Measurements from ENCODE around the gene PTPRD.

The PTPRD gene

GRCh38 chr9:10112070-10112469 is 500.7 kb downstream of the PTPRD start:
- CTCF ChIA-PET: interaction anchor here (0.9 to 1.4 kb wide), 2 partner anchors 8 to 51 kb away, joined by 3 read pairs; no protein-coding TSS in a partner anchor
- TF ChIP-seq, protein P1, sequence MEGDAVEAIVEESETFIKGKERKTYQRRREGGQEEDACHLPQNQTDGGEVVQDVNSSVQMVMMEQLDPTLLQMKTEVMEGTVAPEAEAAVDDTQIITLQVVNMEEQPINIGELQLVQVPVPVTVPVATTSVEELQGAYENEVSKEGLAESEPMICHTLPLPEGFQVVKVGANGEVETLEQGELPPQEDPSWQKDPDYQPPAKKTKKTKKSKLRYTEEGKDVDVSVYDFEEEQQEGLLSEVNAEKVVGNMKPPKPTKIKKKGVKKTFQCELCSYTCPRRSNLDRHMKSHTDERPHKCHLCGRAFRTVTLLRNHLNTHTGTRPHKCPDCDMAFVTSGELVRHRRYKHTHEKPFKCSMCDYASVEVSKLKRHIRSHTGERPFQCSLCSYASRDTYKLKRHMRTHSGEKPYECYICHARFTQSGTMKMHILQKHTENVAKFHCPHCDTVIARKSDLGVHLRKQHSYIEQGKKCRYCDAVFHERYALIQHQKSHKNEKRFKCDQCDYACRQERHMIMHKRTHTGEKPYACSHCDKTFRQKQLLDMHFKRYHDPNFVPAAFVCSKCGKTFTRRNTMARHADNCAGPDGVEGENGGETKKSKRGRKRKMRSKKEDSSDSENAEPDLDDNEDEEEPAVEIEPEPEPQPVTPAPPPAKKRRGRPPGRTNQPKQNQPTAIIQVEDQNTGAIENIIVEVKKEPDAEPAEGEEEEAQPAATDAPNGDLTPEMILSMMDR (IDR thresholded peaks at IDR 0.05; ENCODE audit: control extremely low read depth, extremely low read depth, low read depth, missing control alignments): no peak
- POLR2A ChIA-PET: no interaction called here
- no peak for DNase-seq (ENCODE audit: extremely low spot score)

DNA sequence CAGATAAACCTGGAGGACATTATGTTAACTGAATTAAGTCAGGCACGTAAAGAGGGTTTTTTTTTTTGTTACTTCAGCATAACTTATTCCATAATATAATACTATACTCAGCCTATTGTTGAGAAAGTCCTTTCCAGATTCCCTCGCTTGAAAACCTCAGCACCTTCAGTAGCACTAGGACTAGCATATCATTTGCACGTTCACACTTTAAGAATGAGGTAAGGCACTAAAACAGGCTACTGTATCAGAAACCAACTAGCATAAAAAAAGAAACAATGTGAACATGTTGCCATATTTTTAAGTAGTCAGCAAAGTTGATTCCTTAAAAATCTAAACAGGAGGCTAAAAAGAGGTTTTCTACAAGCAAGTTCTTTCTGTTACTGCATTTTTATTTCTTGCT is 504.0 kb downstream of the PTPRD start:
- DNase-seq (ENCODE audit: extremely low spot score): no peak

DNA sequence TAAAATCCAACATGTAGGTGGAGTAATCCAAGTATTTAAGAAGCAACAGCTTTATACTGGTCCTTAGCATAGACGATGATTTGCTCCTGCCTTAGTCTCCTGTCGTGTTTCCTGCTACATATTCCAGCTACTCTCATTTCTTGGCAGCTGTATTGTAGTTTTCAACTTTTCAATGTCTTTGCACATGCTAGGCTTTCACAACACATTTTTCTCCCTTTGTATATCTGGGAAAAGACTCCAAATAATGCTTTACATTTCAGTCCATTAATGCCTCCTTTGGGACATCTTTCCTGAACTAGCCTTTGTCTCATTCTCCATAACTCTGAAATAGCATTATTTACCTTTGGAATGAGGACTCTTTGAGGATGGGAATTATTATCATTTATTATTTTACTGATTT is 508.0 kb downstream of the PTPRD start:
- TF ChIP-seq, protein P1 (IDR thresholded peaks at IDR 0.05; ENCODE audit: control extremely low read depth, extremely low read depth, low read depth, missing control alignments): no peak

More for the DNA sequence above, 504.0 kb downstream of the PTPRD start:
- CTCF ChIA-PET: no interaction called here
- TF ChIP-seq, protein P1 (IDR thresholded peaks at IDR 0.05; ENCODE audit: control extremely low read depth, extremely low read depth, low read depth, missing control alignments): no peak
- POLR2A ChIA-PET: no interaction called here

DNA sequence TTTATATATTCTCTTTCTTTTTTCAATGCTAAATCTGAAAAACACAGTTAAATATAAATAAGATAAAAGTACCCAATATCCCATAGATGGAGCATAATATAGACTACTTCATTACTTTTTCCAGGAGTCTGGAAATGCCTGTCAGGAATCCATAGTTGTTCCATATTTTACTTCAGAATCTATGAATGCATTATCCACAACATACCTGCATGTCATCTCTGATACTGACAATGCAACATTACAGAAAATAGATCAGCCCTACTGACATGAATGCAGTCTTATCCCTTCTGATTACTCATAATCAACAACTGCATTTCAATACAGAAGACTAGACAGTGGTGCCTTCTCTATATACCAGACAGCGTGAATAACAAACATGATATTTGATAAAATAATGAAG is 517.6 kb downstream of the PTPRD start:
- no peak for DNase-seq (ENCODE audit: extremely low spot score)
- TF ChIP-seq, protein P1 (IDR thresholded peaks at IDR 0.05; ENCODE audit: control extremely low read depth, extremely low read depth, low read depth, missing control alignments): no peak
- ChIA-PET POLR2A (no interaction called here), CTCF (interaction anchor here (1.6 kb wide), 1 partner anchor 12 kb away, joined by 4 read pairs; no protein-coding TSS in a partner anchor)

More for the DNA sequence above, 508.0 kb downstream of the PTPRD start:
- CTCF ChIA-PET: no interaction called here
- no peak for DNase-seq (ENCODE audit: extremely low spot score)
- POLR2A ChIA-PET: no interaction called here

GRCh38 chr9:10094563-10094962 is 518.2 kb downstream of the PTPRD start:
- POLR2A ChIA-PET: no interaction called here
- CTCF ChIA-PET: interaction anchor here (1.6 kb wide), 1 partner anchor 11 kb away, joined by 4 read pairs; no protein-coding TSS in a partner anchor

GRCh38 chr9:10080012-10080411 is 532.8 kb downstream of the PTPRD start:
- no peak for DNase-seq (ENCODE audit: extremely low spot score)
- TF ChIP-seq, protein P1 (IDR thresholded peaks at IDR 0.05; ENCODE audit: control extremely low read depth, extremely low read depth, low read depth, missing control alignments): no peak
- ChIA-PET POLR2A (no interaction called here), CTCF (interaction anchor here (1.5 kb wide), 1 partner anchor 19 kb away, joined by 3 read pairs; no protein-coding TSS in a partner anchor)

More at GRCh38 chr9:10094563-10094962, 518.2 kb downstream of the PTPRD start:
- DNase-seq (ENCODE audit: extremely low spot score): no peak
- TF ChIP-seq, protein P1 (IDR thresholded peaks at IDR 0.05; ENCODE audit: control extremely low read depth, extremely low read depth, low read depth, missing control alignments): no peak
